AG04450 (cell line): ENCODE results near the gene CHST12. TPM values are rescaled to one million over a fixed set of nuclear protein-coding genes. Genes with fewer than 3 reads are reported as not detected.

ENCODE experiments used
- CTCF ChIA-PET: fragments of 300-600, 350-600 bp; formaldehyde crosslinking; extraction: SDS; loops from one replicate; lab custom pipeline; 2022; ENCODE audit warnings: antibody characterized with exemption, inconsistent platforms; lab: Charles Lee
- POLR2A ChIA-PET: fragments of 350-600 bp; formaldehyde crosslinking; extraction: SDS; loops from one replicate; lab custom pipeline; 2021; ENCODE audit warnings: antibody characterized with exemption, inconsistent platforms; lab: Yijun Ruan, JAX
- DNase-seq: peaks from one replicate; pipeline ENCODE4 v3.0.0-alpha.2; 2011; ENCODE audit warnings: low read depth, low spot score
- H3K27ac ChIP-seq: one replicate; pipeline ENCODE4 v1.5.1; 2012; ENCODE audit warnings: low read depth, low read length, control low read depth
- H3K27me3 ChIP-seq: one replicate; pipeline ENCODE4 v1.6.0; 2012; ENCODE audit warnings: low read length; ENCODE audit not compliant: control insufficient read depth, insufficient read depth
- H3K4me3 ChIP-seq: 2 replicates; pipeline ENCODE4 v1.5.1; 2011; ENCODE audit warnings: mild to moderate bottlenecking, low read depth, low read length, control low read depth
- H3K9me3 ChIP-seq: 2 replicates; pipeline ENCODE4 v1.5.1; 2012; ENCODE audit warnings: low read length; ENCODE audit not compliant: control insufficient read depth, insufficient read depth
- CTCF ChIP-seq: IDR thresholded peaks from 2 replicates; pipeline ENCODE4 v1.5.1; 2011; ENCODE audit warnings: low read depth, low read length, control low read depth, inconsistent platforms
- polyA plus RNA-seq: library from polyadenylated mRNA; depleted of rRNA; stranded (reverse); fragments of >200 nt; gene quantifications from 2 replicates; pipeline ENCODE4 v1.2.3, GENCODE V29; 2011

Gene CHST12
- polyA plus RNA-seq, 1 experiment, result 8.7 TPM

DNA sequence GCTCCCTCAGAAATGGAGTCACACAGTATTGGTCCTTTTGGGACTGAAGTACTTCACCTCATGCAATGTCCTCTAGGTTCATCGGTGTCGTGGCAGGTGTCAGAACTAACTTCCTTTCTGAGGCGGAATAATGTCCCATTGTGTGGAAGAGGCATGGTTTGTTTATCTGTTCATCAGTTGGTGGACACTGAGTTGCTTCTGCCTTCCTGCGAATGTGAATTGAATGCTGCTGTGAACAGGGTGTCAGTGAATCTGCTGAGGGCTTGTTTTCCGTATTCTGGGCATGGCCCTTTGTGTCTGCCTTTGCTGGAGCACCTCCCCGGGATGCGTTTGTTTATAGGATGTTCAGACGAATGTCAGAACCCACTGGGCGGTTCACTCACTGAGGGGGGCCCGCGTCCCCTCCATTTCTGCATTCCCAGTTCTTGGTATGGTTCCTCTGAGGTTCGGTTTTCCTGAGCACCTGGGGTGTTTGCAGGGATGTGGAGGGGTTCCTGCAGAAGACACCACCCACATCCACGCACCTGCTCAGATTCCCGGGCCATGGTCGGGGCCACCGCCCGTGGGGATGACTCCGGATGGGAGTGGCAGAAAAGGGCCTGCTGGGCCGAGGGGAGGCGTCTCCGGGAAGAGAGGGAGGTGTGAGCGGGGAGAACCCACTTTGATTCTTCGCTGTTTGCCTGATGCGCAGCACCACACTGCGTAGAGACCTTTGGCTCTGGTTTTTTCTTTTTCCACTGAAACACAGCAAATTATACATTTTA is 33.1 kb downstream of the CHST12 start:
- no peak for TF ChIP-seq CTCF
- Histone ChIP-seq H3K27me3 (no peaks in the 10 kb centered on the region), H3K9me3 (peaks cover 20% of the 10 kb centered on the region), H3K4me3 (no peak overlapping the region), H3K27ac (no peak overlapping the region)
- ChIA-PET CTCF (no interaction called here), POLR2A (interaction anchor here (0.5 kb wide), 1 partner anchor 11 kb away, joined by 3 read pairs; no protein-coding TSS in a partner anchor)
- no peak for DNase-seq

- CTCF ChIA-PET, result no interaction called here
- no peaks in the 10 kb centered on the region for H3K27me3 ChIP-seq
- H3K27ac ChIP-seq, result no peak overlapping the region
- POLR2A ChIA-PET, result no interaction called here
- TF ChIP-seq CTCF, result no peak
- H3K9me3 ChIP-seq, result peaks cover 18% of the 10 kb centered on the region
- no peak overlapping the region for H3K4me3 ChIP-seq
- no peak for DNase-seq
These were observed 33.7 kb downstream of the CHST12 start for GRCh38 chr7:2437136-2437535.

DNA sequence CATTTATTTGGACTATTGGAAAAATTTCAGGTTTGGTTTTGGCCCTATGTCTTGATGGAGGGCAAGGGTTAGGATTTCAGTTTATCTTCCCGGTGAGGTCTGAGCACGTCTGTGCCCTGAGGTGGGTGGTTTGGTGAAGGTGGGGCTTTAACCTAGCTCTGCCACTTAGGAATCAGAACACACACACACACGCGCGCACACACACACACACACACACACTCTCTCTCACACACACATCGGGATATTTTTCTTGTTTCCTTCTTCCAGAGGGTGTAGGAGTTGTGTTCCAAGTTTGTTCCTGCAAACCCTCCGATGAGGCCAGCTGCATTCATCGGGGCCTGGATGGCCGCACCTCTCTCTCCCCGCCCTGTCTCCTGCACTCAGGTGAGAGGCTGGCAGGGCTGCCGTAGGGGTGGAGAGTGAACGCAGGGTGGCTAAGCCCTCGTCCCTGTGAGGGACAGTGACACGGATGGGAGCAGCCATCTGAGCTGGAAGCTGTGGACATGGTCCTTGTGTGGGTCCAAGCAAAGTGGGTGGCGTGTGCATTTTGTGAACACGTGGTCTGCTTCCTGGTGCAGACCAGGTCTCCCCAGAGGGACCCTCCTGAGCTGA is 34.2 kb downstream of the CHST12 start:
- no peak for TF ChIP-seq CTCF
- POLR2A ChIA-PET, result no interaction called here

DNA sequence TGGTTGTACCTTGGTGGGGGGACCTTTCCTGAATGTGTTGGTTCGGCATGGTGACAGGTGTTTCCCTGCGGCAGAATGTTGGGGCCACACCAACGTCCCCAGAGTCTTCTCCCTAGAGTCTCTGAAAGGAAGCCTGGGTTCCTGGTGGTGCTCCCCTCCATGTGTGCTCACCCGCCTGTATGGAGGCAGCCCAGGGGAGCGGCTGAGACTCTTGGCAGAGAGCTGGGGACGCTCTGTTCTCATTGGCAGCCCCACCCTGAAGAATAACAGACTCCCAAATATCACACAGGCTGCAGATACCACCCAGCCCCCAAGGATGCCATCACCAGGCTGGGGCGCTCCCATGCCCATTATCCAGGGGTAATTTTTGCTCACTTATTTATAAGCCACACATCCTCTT is 34.8 kb downstream of the CHST12 start:
- H3K27me3 ChIP-seq, result no peaks in the 10 kb centered on the region
- TF ChIP-seq CTCF, result no peak
- no peak for DNase-seq
- H3K9me3 ChIP-seq, result peaks cover 7% of the 10 kb centered on the region
- no peak overlapping the region for H3K4me3 ChIP-seq
- CTCF ChIA-PET, result no interaction called here
- POLR2A ChIA-PET, result no interaction called here
- H3K27ac ChIP-seq, result no peak overlapping the region

More for the DNA sequence above, 34.2 kb downstream of the CHST12 start:
- CTCF ChIA-PET, result no interaction called here
- no peak for DNase-seq
- Histone ChIP-seq H3K4me3 (no peak overlapping the region), H3K9me3 (peaks cover 13% of the 10 kb centered on the region), H3K27ac (no peak overlapping the region), H3K27me3 (no peaks in the 10 kb centered on the region)

GRCh38 chr7:2438775-2439174 is 35.4 kb downstream of the CHST12 start:
- CTCF ChIA-PET, result no interaction called here
- H3K9me3 ChIP-seq, result peaks cover 2% of the 10 kb centered on the region; the same call in 1 of the 2 replicates
- DNase-seq, result no peak
- no peaks in the 10 kb centered on the region for H3K27me3 ChIP-seq
- no peak for TF ChIP-seq CTCF
- H3K27ac ChIP-seq, result no peak overlapping the region
- H3K4me3 ChIP-seq, result no peak overlapping the region
- POLR2A ChIA-PET, result no interaction called here
